Measurements from ENCODE around the gene FOSB.
"Not testable (repeated sequence)": the region's sequence is repeated elsewhere in the genome, so short reads cannot be mapped to it uniquely, and the experiment has no call there.

GRCh38 chr19:45510352-45510751 is 42.6 kb downstream of the FOSB start:
- TF ChIP-seq, protein P1, sequence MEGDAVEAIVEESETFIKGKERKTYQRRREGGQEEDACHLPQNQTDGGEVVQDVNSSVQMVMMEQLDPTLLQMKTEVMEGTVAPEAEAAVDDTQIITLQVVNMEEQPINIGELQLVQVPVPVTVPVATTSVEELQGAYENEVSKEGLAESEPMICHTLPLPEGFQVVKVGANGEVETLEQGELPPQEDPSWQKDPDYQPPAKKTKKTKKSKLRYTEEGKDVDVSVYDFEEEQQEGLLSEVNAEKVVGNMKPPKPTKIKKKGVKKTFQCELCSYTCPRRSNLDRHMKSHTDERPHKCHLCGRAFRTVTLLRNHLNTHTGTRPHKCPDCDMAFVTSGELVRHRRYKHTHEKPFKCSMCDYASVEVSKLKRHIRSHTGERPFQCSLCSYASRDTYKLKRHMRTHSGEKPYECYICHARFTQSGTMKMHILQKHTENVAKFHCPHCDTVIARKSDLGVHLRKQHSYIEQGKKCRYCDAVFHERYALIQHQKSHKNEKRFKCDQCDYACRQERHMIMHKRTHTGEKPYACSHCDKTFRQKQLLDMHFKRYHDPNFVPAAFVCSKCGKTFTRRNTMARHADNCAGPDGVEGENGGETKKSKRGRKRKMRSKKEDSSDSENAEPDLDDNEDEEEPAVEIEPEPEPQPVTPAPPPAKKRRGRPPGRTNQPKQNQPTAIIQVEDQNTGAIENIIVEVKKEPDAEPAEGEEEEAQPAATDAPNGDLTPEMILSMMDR (IDR thresholded peaks at IDR 0.05), result not testable (repeated sequence)
- TF ChIP-seq EP300, POLR2A (IDR thresholded peaks at IDR 0.05): not testable (repeated sequence)

Data from ovary (tissue), 3 donors.